ENCODE measurements around the gene RBM4B.

Gene RBM4B

DNA sequence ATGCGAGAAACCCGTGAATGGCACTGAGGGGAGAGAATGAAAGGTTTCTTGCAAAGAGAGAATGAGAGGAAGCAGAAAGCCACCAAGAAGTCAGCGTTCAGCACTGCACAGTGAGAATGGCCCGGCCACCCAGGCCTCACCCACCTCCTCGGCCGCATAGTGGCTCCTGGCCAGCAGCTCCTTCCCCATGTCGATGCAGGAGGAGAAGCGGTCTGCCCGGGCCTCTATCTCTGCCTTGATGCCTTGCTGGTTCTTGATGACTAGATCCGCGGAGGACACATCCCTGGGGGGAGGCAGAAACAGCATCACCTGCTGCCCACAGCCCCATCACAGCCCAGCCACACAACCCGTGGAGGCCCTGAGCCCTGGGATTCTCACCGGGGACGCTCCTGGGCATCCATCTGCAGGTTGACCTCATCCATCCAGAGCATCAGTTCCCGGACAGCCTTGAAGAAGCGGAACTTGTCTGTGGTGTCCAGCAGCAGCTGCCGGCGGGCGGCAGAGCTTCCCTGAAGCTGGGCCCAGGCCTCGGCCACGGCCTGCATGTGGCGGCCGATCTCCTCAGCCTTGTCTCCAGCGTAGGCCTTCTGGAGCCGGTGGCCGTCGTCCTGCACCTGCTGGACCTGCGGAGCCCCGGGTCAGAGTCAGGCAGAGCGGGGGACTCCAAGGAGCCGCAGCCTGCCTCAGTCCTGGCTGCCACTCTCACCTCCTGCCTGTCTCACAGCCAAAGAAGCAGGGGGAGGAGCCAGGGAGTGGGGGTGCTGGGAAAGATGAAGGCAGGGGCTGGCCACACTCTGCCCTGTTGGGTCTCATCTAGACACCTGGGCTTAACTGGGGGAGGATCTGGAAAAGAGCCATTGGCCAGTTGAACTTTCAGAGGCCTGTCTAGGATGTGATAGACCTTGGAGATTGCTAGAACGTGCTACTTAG lies 12.2 kb upstream of the RBM4B start:
- H3K9ac ChIP-seq (ENCODE audit: low read length) = no peak overlapping the region
- H3K36me3 ChIP-seq (ENCODE audit: insufficient read depth, low read length) = peaks cover 57% of the 10 kb centered on the region
- no peaks in the 10 kb centered on the region for H3K4me1 ChIP-seq (ENCODE audit: insufficient read depth, low read length, severe bottlenecking)

DNA sequence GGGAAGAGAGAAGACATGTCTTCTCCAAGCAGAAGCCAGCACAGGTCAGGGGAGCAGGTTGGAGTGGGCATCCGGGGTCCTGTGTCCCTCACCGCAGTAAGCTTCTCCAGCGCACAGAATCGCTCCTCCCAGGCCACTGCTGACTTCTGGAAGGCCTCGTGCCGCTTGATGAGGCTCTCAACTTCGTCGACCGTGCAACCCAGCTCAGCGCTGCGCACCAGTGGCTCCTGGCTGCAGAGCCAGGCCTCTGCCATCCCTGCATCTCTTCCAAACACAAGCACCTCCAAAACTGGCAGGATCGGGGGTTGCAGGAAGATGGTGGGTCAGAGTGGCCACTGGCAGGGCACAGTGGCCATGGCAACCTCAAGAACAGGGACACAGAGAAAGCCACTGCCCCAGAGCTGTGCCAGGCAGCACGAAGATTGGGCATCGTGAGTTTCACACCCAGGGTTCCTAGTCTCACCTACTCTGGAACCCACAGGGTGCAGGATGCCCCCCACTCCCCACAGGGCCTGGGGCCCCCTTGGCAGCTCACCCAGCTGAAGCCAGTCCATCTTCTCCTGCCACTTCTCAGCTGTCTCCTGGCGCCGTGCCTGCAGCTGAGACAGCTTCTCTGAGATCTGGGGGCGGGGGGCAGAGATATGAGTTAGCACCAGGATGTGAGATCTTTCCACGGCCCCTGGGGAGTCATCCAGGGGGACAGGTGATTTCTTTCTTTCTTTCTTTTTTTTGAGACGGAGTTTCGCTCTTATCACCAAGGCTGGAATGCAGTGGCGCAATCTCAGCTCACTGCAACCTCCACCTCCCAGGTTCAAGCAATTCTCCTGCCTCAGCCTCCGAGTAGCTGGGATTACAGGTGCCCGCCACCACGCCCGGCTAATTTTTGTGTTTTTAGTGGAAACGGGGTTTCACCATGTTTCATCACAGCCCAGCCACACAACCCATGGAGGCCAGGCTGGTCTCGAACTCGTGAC lies 11.2 kb upstream of the RBM4B start:
- TF ChIP-seq EZH2 (IDR thresholded peaks at IDR 0.05; ENCODE audit: borderline replicate concordance, low read length) = no peak
- TF ChIP-seq, protein P1, sequence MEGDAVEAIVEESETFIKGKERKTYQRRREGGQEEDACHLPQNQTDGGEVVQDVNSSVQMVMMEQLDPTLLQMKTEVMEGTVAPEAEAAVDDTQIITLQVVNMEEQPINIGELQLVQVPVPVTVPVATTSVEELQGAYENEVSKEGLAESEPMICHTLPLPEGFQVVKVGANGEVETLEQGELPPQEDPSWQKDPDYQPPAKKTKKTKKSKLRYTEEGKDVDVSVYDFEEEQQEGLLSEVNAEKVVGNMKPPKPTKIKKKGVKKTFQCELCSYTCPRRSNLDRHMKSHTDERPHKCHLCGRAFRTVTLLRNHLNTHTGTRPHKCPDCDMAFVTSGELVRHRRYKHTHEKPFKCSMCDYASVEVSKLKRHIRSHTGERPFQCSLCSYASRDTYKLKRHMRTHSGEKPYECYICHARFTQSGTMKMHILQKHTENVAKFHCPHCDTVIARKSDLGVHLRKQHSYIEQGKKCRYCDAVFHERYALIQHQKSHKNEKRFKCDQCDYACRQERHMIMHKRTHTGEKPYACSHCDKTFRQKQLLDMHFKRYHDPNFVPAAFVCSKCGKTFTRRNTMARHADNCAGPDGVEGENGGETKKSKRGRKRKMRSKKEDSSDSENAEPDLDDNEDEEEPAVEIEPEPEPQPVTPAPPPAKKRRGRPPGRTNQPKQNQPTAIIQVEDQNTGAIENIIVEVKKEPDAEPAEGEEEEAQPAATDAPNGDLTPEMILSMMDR (IDR thresholded peaks at IDR 0.05; ENCODE audit: low read length) = no peak
- H3K36me3 ChIP-seq (ENCODE audit: insufficient read depth, low read length) = peaks cover 51% of the 10 kb centered on the region

More for the DNA sequence above, 12.2 kb upstream of the RBM4B start:
- H3K27me3 ChIP-seq (ENCODE audit: insufficient read depth, low read length) = no peaks in the 10 kb centered on the region
- TF ChIP-seq, protein P1 (IDR thresholded peaks at IDR 0.05; ENCODE audit: low read length) = no peak
- TF ChIP-seq EZH2 (IDR thresholded peaks at IDR 0.05; ENCODE audit: borderline replicate concordance, low read length) = no peak
- no peak overlapping the region for H3K4me3 ChIP-seq (ENCODE audit: low read depth, low read length, poor library complexity, severe bottlenecking)
- H3K4me2 ChIP-seq (ENCODE audit: low read length) = no peak overlapping the region
- H3K79me2 ChIP-seq (ENCODE audit: insufficient read depth, low read length) = no peaks in the 10 kb centered on the region
- no peaks in the 10 kb centered on the region for H3F3A ChIP-seq (ENCODE audit: insufficient read depth, low read length)
- H2AFZ ChIP-seq (ENCODE audit: low read length) = no peak overlapping the region
- no peaks in the 10 kb centered on the region for H3K9me2 ChIP-seq (ENCODE audit: low read depth, low read length)
- no peak overlapping the region for H3K27ac ChIP-seq (ENCODE audit: low read depth, low read length, poor library complexity, severe bottlenecking)
- no peaks in the 10 kb centered on the region for H4K20me1 ChIP-seq (ENCODE audit: insufficient read depth, low read length)
- H3K9me3 ChIP-seq (ENCODE audit: low read length) = no peaks in the 10 kb centered on the region

DNA sequence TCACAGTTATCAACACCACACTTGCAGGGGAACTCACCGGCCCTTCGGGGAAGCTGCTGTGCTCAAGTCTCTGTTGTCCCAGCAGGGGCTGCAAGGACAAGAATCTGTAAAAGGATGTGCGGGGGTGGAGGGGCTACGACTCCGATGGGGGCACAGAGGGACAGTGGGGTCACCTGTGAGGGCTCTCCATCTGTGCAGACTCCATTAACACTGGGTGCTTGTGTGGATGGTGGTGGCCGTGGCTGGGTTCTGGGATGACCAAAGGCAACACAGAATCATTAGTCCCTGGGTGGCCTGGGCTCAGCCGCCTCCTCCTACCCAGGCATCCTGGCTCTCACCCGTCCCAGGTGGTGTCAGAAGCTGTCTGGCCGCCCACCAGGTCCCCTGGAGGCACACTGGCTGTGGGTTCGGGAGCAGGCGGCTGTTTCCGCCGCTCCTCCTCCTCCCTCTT lies 10.2 kb upstream of the RBM4B start:
- Histone ChIP-seq H3F3A (ENCODE audit: insufficient read depth, low read length) (no peaks in the 10 kb centered on the region), H3K9ac (ENCODE audit: low read length) (no peak overlapping the region), H3K9me3 (ENCODE audit: low read length) (no peaks in the 10 kb centered on the region), H3K27me3 (ENCODE audit: insufficient read depth, low read length) (no peaks in the 10 kb centered on the region), H4K20me1 (ENCODE audit: insufficient read depth, low read length) (no peaks in the 10 kb centered on the region), H3K79me2 (ENCODE audit: insufficient read depth, low read length) (no peaks in the 10 kb centered on the region), H3K4me1 (ENCODE audit: insufficient read depth, low read length, severe bottlenecking) (no peaks in the 10 kb centered on the region), H3K4me2 (ENCODE audit: low read length) (no peak overlapping the region), H3K36me3 (ENCODE audit: insufficient read depth, low read length) (peaks cover 44% of the 10 kb centered on the region), H3K4me3 (ENCODE audit: low read depth, low read length, poor library complexity, severe bottlenecking) (no peak overlapping the region), H3K9me2 (ENCODE audit: low read depth, low read length) (no peaks in the 10 kb centered on the region), H2AFZ (ENCODE audit: low read length) (no peak overlapping the region), H3K27ac (ENCODE audit: low read depth, low read length, poor library complexity, severe bottlenecking) (no peak overlapping the region)
- TF ChIP-seq EZH2 (IDR thresholded peaks at IDR 0.05; ENCODE audit: borderline replicate concordance, low read length) = no peak
- TF ChIP-seq, protein P1 (IDR thresholded peaks at IDR 0.05; ENCODE audit: low read length) = no peak

More for the DNA sequence above, 11.2 kb upstream of the RBM4B start:
- no peaks in the 10 kb centered on the region for H3F3A ChIP-seq (ENCODE audit: insufficient read depth, low read length)
- no peaks in the 10 kb centered on the region for H3K9me2 ChIP-seq (ENCODE audit: low read depth, low read length)
- no peaks in the 10 kb centered on the region for H3K9me3 ChIP-seq (ENCODE audit: low read length)
- H3K27me3 ChIP-seq (ENCODE audit: insufficient read depth, low read length) = no peaks in the 10 kb centered on the region
- no peak overlapping the region for H3K4me2 ChIP-seq (ENCODE audit: low read length)
- H3K4me3 ChIP-seq (ENCODE audit: low read depth, low read length, poor library complexity, severe bottlenecking) = no peak overlapping the region
- no peak overlapping the region for H3K27ac ChIP-seq (ENCODE audit: low read depth, low read length, poor library complexity, severe bottlenecking)
- no peaks in the 10 kb centered on the region for H3K79me2 ChIP-seq (ENCODE audit: insufficient read depth, low read length)
- H3K4me1 ChIP-seq (ENCODE audit: insufficient read depth, low read length, severe bottlenecking) = no peaks in the 10 kb centered on the region
- H2AFZ ChIP-seq (ENCODE audit: low read length) = no peak overlapping the region
- no peak overlapping the region for H3K9ac ChIP-seq (ENCODE audit: low read length)
- H4K20me1 ChIP-seq (ENCODE audit: insufficient read depth, low read length) = no peaks in the 10 kb centered on the region

Data from OCI-LY1 (cell line).